KMS-11 (cell line): ENCODE measurements around the gene TSPYL1.

Experiments
- H2AFZ ChIP-seq: fragments of 200-600 bp; sonication (generic); 2 replicates; pipeline ENCODE4 v1.6.1; 2016; ENCODE audit warnings: antibody characterized with exemption, mixed run types, low read depth
- H3K27ac ChIP-seq: fragments of 200-600 bp; sonication (generic); 2 replicates; pipeline ENCODE4 v1.6.1; 2016; ENCODE audit warnings: mild to moderate bottlenecking, mixed run types
- H3K27me3 ChIP-seq: fragments of 200-600 bp; sonication (generic); 2 replicates; pipeline ENCODE4 v1.6.1; 2017; ENCODE audit warnings: mild to moderate bottlenecking, low read depth, mixed run types, moderate library complexity; ENCODE audit not compliant: insufficient read depth
- H3K36me3 ChIP-seq: fragments of 200-600 bp; sonication (generic); 2 replicates; pipeline ENCODE4 v1.6.1; 2017; ENCODE audit warnings: mild to moderate bottlenecking, mixed run types; ENCODE audit not compliant: insufficient read depth
- H3K4me1 ChIP-seq: fragments of 200-600 bp; sonication (generic); 2 replicates; pipeline ENCODE4 v1.6.1; 2016; ENCODE audit warnings: mild to moderate bottlenecking, low read depth, mixed run types; ENCODE audit not compliant: poor library complexity, severe bottlenecking
- H3K4me2 ChIP-seq: fragments of 200-600 bp; sonication (generic); 2 replicates; pipeline ENCODE4 v1.7.0; 2016; ENCODE audit warnings: mild to moderate bottlenecking, mixed run types
- H3K4me3 ChIP-seq: fragments of 200-600 bp; sonication (generic); IDR thresholded peaks from 2 replicates; pipeline ENCODE4 v1.6.1; 2017; ENCODE audit warnings: low read depth, low read length, mixed read lengths; ENCODE audit not compliant: insufficient read depth
- H3K79me2 ChIP-seq: fragments of 200-600 bp; sonication (generic); 2 replicates; pipeline ENCODE4 v1.6.1; 2016; ENCODE audit warnings: low read depth, mixed run types; ENCODE audit not compliant: insufficient read depth
- H3K9ac ChIP-seq: fragments of 200-600 bp; sonication (generic); 2 replicates; pipeline ENCODE4 v1.6.1; 2016; ENCODE audit warnings: mild to moderate bottlenecking, mixed run types
- H4K20me1 ChIP-seq: fragments of 200-600 bp; sonication (generic); 2 replicates; pipeline ENCODE4 v1.6.1; 2016; ENCODE audit warnings: mild to moderate bottlenecking, mixed run types; ENCODE audit not compliant: insufficient read depth
- TF ChIP-seq, protein P1 (sequence below): fragments of 200-600 bp; sonication (generic); conservative IDR thresholded peaks from 2 replicates; pipeline ENCODE4 v1.6.1; 2017; ENCODE audit warnings: low read depth, mild to moderate bottlenecking, antibody characterized with exemption, low read length, moderate library complexity, mixed read lengths

Gene TSPYL1

DNA sequence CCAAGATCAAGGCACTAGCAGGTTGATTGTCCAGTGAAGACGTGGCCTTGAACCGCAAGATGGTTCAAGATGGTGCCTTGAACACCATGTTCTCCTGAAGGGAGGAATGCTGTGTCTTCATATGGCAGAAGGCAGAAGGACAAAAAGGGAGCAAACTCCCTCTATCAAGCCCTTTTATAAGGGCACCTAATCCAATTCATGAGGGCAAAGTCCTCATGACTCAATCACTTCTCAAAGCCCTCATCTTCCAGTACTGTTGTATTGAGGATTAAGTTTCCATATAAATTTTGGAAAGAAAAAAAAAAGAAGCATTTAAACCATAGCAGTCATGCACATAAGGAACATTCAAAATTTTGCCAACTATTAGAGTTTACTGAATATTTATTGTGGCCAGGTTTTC is 29.9 kb upstream of the TSPYL1 start:
- Histone ChIP-seq H3K27me3 (no peaks in the 10 kb centered on the region), H3K4me1 (no peaks in the 10 kb centered on the region), H4K20me1 (no peaks in the 10 kb centered on the region), H3K27ac (no peak overlapping the region), H3K9ac (no peak overlapping the region), H3K4me2 (no peak overlapping the region), H2AFZ (no peak overlapping the region), H3K36me3 (no peaks in the 10 kb centered on the region), H3K79me2 (no peaks in the 10 kb centered on the region), H3K4me3 (no peak overlapping the region)
- TF ChIP-seq, protein P1, sequence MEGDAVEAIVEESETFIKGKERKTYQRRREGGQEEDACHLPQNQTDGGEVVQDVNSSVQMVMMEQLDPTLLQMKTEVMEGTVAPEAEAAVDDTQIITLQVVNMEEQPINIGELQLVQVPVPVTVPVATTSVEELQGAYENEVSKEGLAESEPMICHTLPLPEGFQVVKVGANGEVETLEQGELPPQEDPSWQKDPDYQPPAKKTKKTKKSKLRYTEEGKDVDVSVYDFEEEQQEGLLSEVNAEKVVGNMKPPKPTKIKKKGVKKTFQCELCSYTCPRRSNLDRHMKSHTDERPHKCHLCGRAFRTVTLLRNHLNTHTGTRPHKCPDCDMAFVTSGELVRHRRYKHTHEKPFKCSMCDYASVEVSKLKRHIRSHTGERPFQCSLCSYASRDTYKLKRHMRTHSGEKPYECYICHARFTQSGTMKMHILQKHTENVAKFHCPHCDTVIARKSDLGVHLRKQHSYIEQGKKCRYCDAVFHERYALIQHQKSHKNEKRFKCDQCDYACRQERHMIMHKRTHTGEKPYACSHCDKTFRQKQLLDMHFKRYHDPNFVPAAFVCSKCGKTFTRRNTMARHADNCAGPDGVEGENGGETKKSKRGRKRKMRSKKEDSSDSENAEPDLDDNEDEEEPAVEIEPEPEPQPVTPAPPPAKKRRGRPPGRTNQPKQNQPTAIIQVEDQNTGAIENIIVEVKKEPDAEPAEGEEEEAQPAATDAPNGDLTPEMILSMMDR = no peak

DNA sequence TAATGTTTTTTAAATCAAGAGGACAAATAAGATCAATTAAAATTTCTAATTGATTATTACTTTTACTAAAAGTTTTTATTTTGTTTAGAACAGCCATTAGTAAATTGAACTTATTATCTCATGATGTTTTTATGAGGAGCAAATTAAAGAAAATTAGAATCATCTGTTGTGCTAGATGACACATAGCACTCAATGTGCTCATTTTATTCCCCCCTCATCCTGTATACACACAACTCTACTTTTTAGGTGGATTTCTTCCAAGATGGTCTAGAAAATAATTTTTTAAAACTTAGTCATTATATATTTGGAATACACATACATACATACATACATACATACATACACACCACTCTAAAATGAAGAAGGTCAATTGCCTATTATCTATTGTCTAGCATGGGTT is 29.3 kb upstream of the TSPYL1 start:
- H4K20me1 ChIP-seq = no peaks in the 10 kb centered on the region
- TF ChIP-seq, protein P1 = no peak
- no peaks in the 10 kb centered on the region for H3K79me2 ChIP-seq
- H3K27me3 ChIP-seq = no peaks in the 10 kb centered on the region
- H3K4me3 ChIP-seq = no peak overlapping the region
- H2AFZ ChIP-seq = no peak overlapping the region
- no peaks in the 10 kb centered on the region for H3K36me3 ChIP-seq
- H3K9ac ChIP-seq = no peak overlapping the region
- no peak overlapping the region for H3K27ac ChIP-seq
- H3K4me1 ChIP-seq = no peaks in the 10 kb centered on the region
- H3K4me2 ChIP-seq = no peak overlapping the region

GRCh38 chr6:116307633-116308032 is 27.9 kb upstream of the TSPYL1 start:
- Histone ChIP-seq H3K79me2 (no peaks in the 10 kb centered on the region), H3K4me2 (no peak overlapping the region), H3K36me3 (no peaks in the 10 kb centered on the region), H3K4me1 (no peaks in the 10 kb centered on the region), H3K9ac (no peak overlapping the region), H4K20me1 (no peaks in the 10 kb centered on the region), H3K4me3 (no peak overlapping the region), H3K27me3 (no peaks in the 10 kb centered on the region), H2AFZ (no peak overlapping the region), H3K27ac (no peak overlapping the region)
- TF ChIP-seq, protein P1 = no peak

DNA sequence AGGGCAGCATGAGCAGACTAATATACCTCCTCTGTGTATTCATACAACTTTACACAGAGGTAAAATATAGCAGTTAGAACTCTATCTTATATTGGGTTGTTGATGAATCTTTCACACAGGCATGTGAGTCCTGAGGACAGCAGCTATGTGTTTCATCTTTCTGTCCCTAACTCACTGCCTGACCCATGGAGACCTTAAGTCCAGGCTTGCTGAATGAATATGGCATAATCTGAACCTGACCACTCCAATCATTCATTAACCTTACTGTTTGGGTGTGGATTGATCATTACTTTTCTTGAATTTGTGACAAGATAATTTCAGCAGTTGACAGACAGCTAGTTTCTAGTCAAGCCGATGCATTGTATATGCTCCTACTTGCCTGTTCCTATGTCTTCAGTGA is 27.3 kb upstream of the TSPYL1 start:
- Histone ChIP-seq H3K79me2 (no peaks in the 10 kb centered on the region), H3K4me3 (no peak overlapping the region), H4K20me1 (no peaks in the 10 kb centered on the region), H3K9ac (no peak overlapping the region), H3K36me3 (no peaks in the 10 kb centered on the region), H3K27ac (no peak overlapping the region), H3K4me2 (no peak overlapping the region), H3K4me1 (no peaks in the 10 kb centered on the region), H2AFZ (no peak overlapping the region), H3K27me3 (no peaks in the 10 kb centered on the region)
- TF ChIP-seq, protein P1 = no peak
